VCaP (cell line): Measurements from ENCODE around the gene ADRA2B.

Experiments
- H3K27ac ChIP-seq: fragments of 450-650 bp; 2 replicates; pipeline ENCODE4 v1.5.1; 2017
- CTCF ChIP-seq: fragments of 450-650 bp; conservative IDR thresholded peaks from 2 replicates; pipeline ENCODE4 v1.5.1; 2017; ENCODE audit warnings: mild to moderate bottlenecking, moderate library complexity

ADRA2B gene

GRCh38 chr2:96158554-96158940, 42.2 kb upstream of the ADRA2B start:
- TF ChIP-seq CTCF, result no peak

GRCh38 chr2:96157649-96158553, 41.5 kb upstream of the ADRA2B start:
- TF ChIP-seq CTCF, result no peak
- no peak overlapping the region; the same call in 1 of the 2 replicates for H3K27ac ChIP-seq

More at GRCh38 chr2:96158554-96158940, 42.2 kb upstream of the ADRA2B start:
- H3K27ac ChIP-seq, result no peak overlapping the region; the same call in 1 of the 2 replicates

- no peak for TF ChIP-seq CTCF
- H3K27ac ChIP-seq, result no peak overlapping the region
Observed at GRCh38 chr2:96156926-96157648, 40.7 kb upstream of the ADRA2B start.

DNA sequence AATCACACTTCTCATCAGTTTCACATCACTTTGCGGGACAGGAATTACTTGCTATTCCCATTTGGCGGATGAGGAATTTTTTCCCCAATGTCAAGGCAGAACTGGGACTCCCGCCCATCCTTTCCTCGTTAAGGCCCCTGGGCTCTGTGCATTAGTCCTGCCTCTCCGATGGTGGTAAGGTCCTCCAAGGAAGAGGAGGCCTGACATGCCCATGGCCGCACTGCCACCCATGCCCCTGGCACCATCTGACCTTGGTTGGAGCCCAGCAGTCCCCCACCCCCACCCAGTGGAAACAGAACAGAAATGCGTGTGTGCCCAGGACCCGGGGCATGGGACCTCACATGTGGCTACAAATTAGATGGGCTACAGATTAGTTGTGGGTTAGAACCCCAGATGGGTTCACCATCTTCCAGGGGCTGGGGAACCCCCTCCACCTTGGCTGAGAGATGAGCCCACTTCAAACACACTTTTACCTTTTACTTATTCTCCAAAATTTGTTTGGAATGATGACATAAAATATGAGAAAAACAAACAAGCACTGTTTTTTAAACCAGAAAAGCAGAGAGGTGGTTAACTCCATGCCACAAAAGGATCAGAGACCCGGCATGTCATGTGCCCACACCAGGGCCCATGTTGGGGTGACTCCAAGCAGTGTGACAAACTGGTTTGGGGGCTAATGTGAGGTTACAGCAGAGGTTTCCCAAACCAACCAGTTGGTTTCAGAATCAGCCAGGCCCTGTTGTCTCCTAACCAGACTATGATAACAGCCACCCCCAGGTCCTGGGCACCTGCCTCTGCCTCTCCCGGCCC, 39.8 kb upstream of the ADRA2B start:
- no peak for TF ChIP-seq CTCF

DNA sequence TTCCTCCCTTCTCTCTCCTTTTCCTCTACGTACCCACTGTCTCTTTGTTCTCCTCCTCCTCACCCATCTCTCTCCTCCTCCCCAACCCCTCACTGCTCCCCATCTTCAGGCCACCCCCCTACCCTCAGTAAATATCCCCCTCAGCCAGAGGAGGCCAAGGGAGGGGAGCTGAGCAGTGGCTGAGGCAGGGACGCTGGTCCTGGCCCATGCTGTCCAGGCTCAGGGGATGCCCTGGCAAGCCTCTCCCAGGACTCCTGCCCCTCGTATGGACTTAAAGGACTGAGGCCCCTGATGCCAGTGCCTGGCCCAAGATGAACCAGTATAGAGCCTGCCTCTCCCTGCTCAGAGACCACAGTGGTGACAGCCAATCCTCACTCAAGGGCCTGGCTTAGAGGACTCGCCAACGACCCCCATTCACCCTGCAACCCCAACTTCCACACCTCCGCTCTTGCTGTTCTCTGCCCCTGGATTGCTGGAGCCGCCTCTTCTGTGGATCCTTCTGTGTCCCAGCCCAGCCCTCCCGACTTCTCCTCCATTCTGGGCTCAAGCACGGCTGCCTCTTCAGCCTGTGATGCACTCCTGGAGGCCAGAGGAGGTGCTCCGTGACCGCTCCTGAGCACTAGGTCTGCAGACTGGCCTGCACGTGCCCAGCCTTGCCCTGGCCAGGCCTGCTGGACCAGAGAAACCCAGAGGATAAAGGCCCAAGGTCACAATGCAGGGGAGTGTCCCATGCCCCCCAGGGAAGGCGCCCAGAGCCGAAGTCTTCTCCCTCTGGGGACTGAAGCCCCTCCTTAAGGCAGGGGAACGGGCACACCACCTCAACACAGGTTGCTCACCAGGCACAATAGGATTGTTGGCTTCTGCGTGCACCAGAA, 38.4 kb upstream of the ADRA2B start:
- TF ChIP-seq CTCF, result no peak
- no peak overlapping the region for H3K27ac ChIP-seq

More for the DNA sequence above, 39.8 kb upstream of the ADRA2B start:
- H3K27ac ChIP-seq, result no peak overlapping the region

DNA sequence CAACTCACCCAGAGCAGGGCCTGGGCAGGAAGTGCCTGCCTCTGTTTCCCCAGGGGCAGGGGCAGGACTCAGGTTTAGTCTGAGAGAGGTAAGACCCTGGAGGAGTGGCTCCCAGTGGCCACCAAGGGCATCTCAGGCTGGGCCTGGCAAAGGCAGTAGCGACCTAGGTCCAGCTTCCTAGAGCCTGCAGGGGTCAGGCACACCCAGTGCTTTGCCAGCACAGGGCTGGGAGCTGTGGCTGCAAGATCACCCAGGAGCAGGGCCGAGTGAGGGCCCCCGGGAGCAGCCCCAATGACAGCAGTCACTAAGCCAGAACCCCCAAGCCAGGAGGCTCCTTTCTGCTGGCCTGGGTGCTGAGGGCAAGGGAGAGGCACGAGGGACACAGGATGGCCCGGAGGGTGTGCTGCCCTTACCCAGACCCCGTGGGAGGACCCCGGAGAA, 37.6 kb upstream of the ADRA2B start:
- TF ChIP-seq CTCF, result 0 out of 2 replicates have a peak, but pooled peaks have one; percentile 9
- no peak overlapping the region for H3K27ac ChIP-seq
